Endothelial cell (in vitro differentiated cells): ENCODE measurements around the gene CSGALNACT2. TPM values are rescaled to one million over a fixed set of nuclear protein-coding genes. Genes with fewer than 3 reads are reported as not detected.
A peak's percentile ranks its signal among the peaks of the same experiment; 100 is the strongest.

Experiments used
- DNase-seq: peaks from one replicate; pipeline ENCODE4 v3.0.0; 2021; ENCODE audit warnings: low spot score
- H3K27ac Mint-ChIP-seq: one replicate; pipeline ENCODE4 v1.8.0; 2021; ENCODE audit warnings: mixed read lengths, inconsistent platforms; ENCODE audit not compliant: unreplicated experiment
- H3K27me3 Mint-ChIP-seq: one replicate; pipeline ENCODE4 v1.8.0; 2021; ENCODE audit warnings: mild to moderate bottlenecking, moderate library complexity, mixed read lengths, inconsistent platforms; ENCODE audit not compliant: unreplicated experiment
- H3K36me3 Mint-ChIP-seq: one replicate; pipeline ENCODE4 v1.8.0; 2021; ENCODE audit warnings: mild to moderate bottlenecking, low read depth, mixed read lengths, inconsistent platforms; ENCODE audit not compliant: unreplicated experiment
- H3K4me1 Mint-ChIP-seq: one replicate; pipeline ENCODE4 v1.8.0; 2021; ENCODE audit warnings: mild to moderate bottlenecking, mixed read lengths, inconsistent platforms; ENCODE audit not compliant: unreplicated experiment
- H3K4me3 Mint-ChIP-seq: one replicate; pipeline ENCODE4 v1.8.0; 2021; ENCODE audit warnings: mild to moderate bottlenecking, mixed read lengths, inconsistent platforms; ENCODE audit not compliant: unreplicated experiment
- H3K9me3 Mint-ChIP-seq: one replicate; pipeline ENCODE4 v1.8.0; 2021; ENCODE audit warnings: mixed read lengths, inconsistent platforms; ENCODE audit not compliant: unreplicated experiment
- total RNA-seq: library from RNA; stranded (reverse); fragmentation: NEBNext Ultra II Directional; extraction: Animal tissue kit (Norgen Biotek cat#: 25700); gene quantifications from one replicate; pipeline ENCODE4 v1.2.1, GENCODE V29; 2021; ENCODE audit not compliant: unreplicated experiment
- TF ChIP-seq, protein P1 (sequence below): fragments of 200-600 bp; sonication (generic); IDR thresholded peaks from one replicate; pipeline ENCODE4 v1.5.0; 2021; ENCODE audit warnings: antibody characterized with exemption; ENCODE audit not compliant: unreplicated experiment

CSGALNACT2 gene
- total RNA-seq, 1 donor from 2014 or later: 3.8 TPM

DNA sequence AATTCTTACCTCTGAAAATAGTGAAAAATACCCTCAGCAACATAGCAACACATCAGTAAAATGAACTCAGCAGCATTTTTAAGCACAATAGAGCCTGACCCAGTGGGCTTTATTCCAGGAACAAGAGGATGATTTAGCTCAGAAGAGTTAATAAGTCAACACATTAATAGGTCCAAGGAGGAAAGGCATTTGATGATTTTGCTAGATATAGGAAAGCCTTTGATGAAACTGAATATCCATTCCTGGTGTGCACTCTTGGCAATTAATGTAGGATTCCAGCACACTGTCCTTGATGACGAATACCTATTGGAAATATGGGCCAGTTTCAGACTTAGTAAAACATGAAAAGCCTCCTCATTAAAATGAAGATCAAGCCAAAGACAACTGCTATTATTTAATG lies 86.1 kb downstream of the CSGALNACT2 start:
- no peaks in the 10 kb centered on the region for H3K36me3 Mint-ChIP-seq
- no peaks in the 10 kb centered on the region for H3K9me3 Mint-ChIP-seq
- no peak for DNase-seq
- no peak overlapping the region for H3K27ac Mint-ChIP-seq
- peaks cover 3% of the 10 kb centered on the region for H3K4me1 Mint-ChIP-seq
- TF ChIP-seq, protein P1, sequence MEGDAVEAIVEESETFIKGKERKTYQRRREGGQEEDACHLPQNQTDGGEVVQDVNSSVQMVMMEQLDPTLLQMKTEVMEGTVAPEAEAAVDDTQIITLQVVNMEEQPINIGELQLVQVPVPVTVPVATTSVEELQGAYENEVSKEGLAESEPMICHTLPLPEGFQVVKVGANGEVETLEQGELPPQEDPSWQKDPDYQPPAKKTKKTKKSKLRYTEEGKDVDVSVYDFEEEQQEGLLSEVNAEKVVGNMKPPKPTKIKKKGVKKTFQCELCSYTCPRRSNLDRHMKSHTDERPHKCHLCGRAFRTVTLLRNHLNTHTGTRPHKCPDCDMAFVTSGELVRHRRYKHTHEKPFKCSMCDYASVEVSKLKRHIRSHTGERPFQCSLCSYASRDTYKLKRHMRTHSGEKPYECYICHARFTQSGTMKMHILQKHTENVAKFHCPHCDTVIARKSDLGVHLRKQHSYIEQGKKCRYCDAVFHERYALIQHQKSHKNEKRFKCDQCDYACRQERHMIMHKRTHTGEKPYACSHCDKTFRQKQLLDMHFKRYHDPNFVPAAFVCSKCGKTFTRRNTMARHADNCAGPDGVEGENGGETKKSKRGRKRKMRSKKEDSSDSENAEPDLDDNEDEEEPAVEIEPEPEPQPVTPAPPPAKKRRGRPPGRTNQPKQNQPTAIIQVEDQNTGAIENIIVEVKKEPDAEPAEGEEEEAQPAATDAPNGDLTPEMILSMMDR: no peak
- no peak overlapping the region for H3K4me3 Mint-ChIP-seq
- peaks cover 16% of the 10 kb centered on the region for H3K27me3 Mint-ChIP-seq

DNA sequence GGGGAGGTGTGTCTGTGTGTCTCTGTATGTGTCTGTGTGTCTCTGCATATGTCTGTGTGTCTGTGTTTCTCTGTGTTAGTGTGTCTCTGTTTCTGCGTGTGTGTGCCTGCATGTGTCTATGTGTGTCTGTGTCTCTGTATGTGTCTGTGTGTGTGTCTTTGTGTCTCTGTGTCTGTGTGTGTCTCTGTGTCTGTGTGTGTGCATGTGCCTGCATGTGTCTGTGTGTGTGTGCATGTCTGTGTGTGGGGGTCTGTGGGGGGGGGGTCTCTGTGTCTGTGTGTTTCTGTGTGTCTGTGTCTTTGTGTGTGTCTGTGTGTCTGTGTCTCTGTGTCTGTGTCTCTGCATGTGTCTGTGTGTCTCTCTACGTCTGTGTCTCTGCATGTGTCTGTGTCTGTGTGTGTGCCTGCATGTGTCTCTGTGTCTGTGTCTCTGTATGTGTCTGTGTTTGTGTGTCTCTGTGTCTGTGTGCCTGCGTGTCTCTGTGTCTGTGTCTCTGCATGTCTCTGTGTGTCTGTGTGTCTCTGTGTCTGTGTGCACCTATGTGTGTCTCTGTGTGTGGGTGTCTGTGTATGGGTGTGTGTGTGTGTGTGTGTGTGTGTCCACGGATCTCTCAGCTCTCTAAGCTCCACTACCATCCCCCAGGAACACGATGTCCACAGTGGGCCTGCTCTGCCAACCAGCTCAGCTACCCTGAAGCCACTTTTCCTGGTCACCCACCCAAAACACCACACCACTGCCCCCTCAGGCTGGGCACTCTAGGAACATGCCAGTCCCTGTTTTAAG lies 87.0 kb downstream of the CSGALNACT2 start:
- Mint-ChIP-seq H3K27me3 (peaks cover 18% of the 10 kb centered on the region), H3K36me3 (no peaks in the 10 kb centered on the region), H3K4me3 (no peak overlapping the region), H3K9me3 (no peaks in the 10 kb centered on the region), H3K27ac (no peak overlapping the region), H3K4me1 (peaks cover 3% of the 10 kb centered on the region)
- TF ChIP-seq, protein P1: no peak
- no peak for DNase-seq

DNA sequence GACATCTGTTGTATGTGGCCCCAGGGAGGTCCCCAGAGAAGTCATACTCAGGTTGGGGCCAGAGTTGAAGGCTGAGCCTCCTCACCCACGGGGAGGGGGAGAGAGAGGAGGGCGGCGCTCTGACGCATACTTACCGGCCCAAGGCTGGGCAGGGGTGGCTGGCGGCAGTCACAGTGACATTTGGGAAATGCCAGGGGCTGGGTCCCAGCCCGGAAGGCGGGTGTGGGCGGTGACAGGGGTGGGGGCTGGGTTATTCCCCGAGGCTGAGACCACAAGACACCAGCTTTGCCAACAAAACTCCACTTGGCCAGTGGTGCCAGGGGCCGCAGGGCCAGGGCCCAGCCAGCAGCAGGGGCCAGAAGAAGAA lies 87.5 kb downstream of the CSGALNACT2 start:
- peaks cover 18% of the 10 kb centered on the region for H3K27me3 Mint-ChIP-seq
- H3K9me3 Mint-ChIP-seq: no peaks in the 10 kb centered on the region
- peak; percentile 2 for DNase-seq
- H3K4me1 Mint-ChIP-seq: peaks cover 3% of the 10 kb centered on the region
- TF ChIP-seq, protein P1: no peak
- no peak overlapping the region for H3K27ac Mint-ChIP-seq
- H3K4me3 Mint-ChIP-seq: no peak overlapping the region
- no peaks in the 10 kb centered on the region for H3K36me3 Mint-ChIP-seq

DNA sequence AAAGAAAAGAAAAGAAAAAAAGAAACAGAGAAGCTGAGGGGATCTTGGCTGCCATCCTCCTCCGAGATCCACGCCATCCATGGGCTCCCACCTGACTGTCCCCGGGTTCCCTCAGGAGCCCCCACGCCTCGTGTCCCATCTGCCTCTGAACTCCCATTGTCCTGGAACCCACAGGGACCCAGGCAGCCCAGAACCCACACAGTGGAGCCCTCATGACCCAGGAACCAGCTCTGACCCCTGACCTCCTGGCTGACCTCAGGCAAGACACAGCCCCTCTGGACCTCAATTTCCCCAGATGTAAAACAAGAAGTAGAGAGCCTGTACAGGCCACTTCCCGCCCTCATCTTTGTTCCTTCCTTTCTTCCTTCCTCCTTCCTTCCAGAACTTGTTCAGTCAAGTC lies 88.2 kb downstream of the CSGALNACT2 start:
- Mint-ChIP-seq H3K4me1 (peaks cover 3% of the 10 kb centered on the region), H3K9me3 (no peaks in the 10 kb centered on the region), H3K27ac (no peak overlapping the region), H3K4me3 (peak overlapping the region; percentile 23), H3K27me3 (peaks cover 20% of the 10 kb centered on the region), H3K36me3 (no peaks in the 10 kb centered on the region)
- DNase-seq: no peak
- TF ChIP-seq, protein P1: no peak
